GM12865 (cell line): ENCODE results near the gene MBTPS1.

ENCODE experiments used
- DNase-seq: peaks from one replicate; pipeline ENCODE4 v3.0.0; 2010; ENCODE audit warnings: low read depth
- H3K4me3 ChIP-seq: 2 replicates; pipeline ENCODE4 v1.5.1; 2011; ENCODE audit warnings: mild to moderate bottlenecking, low read depth, low read length, control low read depth
- CTCF ChIP-seq: IDR thresholded peaks from 2 replicates; pipeline ENCODE4 v1.5.1; 2011; ENCODE audit warnings: low read length, control low read depth, low read depth, inconsistent platforms; ENCODE audit not compliant: insufficient read depth; ENCODE audit errors: missing control alignments

MBTPS1 gene

GRCh38 chr16:84040823-84041820 is 75.6 kb downstream of the MBTPS1 start:
- H3K4me3 ChIP-seq = no peak overlapping the region
- TF ChIP-seq CTCF = no peak
- no peak for DNase-seq

GRCh38 chr16:84040226-84040822 is 76.4 kb downstream of the MBTPS1 start:
- no peak overlapping the region for H3K4me3 ChIP-seq
- TF ChIP-seq CTCF = no peak
- DNase-seq = no peak

GRCh38 chr16:84039696-84040095 is 77.0 kb downstream of the MBTPS1 start:
- TF ChIP-seq CTCF = no peak
- no peak for DNase-seq
- H3K4me3 ChIP-seq = no peak overlapping the region

- no peak for DNase-seq
- TF ChIP-seq CTCF = no peak
These were observed 78.3 kb downstream of the MBTPS1 start for GRCh38 chr16:84038469-84038868.

GRCh38 chr16:84036982-84037425 is 79.7 kb downstream of the MBTPS1 start:
- no peak for DNase-seq
- H3K4me3 ChIP-seq = no peak overlapping the region
- no peak for TF ChIP-seq CTCF

More at GRCh38 chr16:84038469-84038868, 78.3 kb downstream of the MBTPS1 start:
- no peak overlapping the region for H3K4me3 ChIP-seq

- no peak overlapping the region for H3K4me3 ChIP-seq
- no peak for TF ChIP-seq CTCF
- DNase-seq = no peak
These were observed 80.6 kb downstream of the MBTPS1 start for GRCh38 chr16:84036131-84036530.
